Measurements from ENCODE around the gene FBXO17.

GRCh38 chr19:38908911-38909310, 66.6 kb downstream of the FBXO17 start:
- TF ChIP-seq NR1H2 (CRISPR knock-in tag; IDR thresholded peaks at IDR 0.05) = no peak
- no peak for TF ChIP-seq CTCF (IDR thresholded peaks at IDR 0.05)
- TF ChIP-seq MAX (CRISPR knock-in tag; IDR thresholded peaks at IDR 0.05) = no peak
- TF ChIP-seq USF1 (CRISPR knock-in tag; IDR thresholded peaks at IDR 0.05) = no peak
- TF ChIP-seq, protein P1, sequence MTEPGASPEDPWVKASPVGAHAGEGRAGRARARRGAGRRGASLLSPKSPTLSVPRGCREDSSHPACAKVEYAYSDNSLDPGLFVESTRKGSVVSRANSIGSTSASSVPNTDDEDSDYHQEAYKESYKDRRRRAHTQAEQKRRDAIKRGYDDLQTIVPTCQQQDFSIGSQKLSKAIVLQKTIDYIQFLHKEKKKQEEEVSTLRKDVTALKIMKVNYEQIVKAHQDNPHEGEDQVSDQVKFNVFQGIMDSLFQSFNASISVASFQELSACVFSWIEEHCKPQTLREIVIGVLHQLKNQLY (CRISPR knock-in tag; IDR thresholded peaks at IDR 0.05) = no peak
- TF ChIP-seq, protein P2, sequence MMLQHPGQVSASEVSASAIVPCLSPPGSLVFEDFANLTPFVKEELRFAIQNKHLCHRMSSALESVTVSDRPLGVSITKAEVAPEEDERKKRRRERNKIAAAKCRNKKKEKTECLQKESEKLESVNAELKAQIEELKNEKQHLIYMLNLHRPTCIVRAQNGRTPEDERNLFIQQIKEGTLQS (CRISPR knock-in tag; conservative IDR thresholded peaks at IDR 0.05) = no peak
- TF ChIP-seq NR3C1 (CRISPR knock-in tag; conservative IDR thresholded peaks at IDR 0.05; ENCODE audit: low read depth) = no peak
- TF ChIP-seq ESRRA (CRISPR knock-in tag; IDR thresholded peaks at IDR 0.05; ENCODE audit: borderline replicate concordance) = no peak

Measured in WTC11 (cell line).